ENCODE data around the gene ACOD1. TPM values are rescaled to one million over a fixed set of nuclear protein-coding genes. Genes with fewer than 3 reads are reported as not detected.
"Not testable (repeated sequence)": the region's sequence is repeated elsewhere in the genome, so short reads cannot be mapped to it uniquely, and the experiment has no call there.

Gene ACOD1
- total and polyA plus RNA-seq, 7 experiments from 2014 or later = not detected

DNA sequence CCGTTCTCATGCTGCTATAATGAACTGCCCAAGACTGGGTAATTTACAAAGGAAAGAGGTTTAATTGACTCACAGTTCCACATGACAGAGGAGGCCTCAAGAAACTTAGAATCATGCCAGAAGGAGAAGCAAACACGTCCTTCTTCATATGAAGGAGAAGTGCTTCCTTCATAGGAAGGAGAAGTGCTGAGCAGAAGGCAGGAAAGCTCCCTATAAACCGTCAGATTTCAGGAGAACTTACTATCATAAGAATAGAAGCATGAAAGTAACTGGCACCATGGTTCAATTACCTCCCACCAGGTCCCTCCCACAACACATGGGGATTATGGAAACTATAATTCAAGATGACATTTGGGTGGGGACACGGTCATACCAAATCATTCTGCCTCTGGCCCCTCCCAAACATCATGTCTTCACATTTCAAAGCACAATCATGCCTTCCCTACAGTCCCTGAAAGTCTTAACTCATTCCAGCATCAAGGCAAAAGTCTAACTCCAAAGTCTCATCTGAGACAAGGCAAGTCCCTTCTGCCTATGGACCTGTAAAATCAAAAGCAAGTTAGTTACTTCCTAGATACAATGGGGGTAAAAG is 10.6 kb downstream of the ACOD1 start:
- Histone ChIP-seq H3K4me1 (ENCODE audit: control insufficient read depth in 2 of 2, insufficient read depth in 2 of 2, low read length in 2 of 2) (no peaks in the 10 kb centered on the region), H3K36me3 (ENCODE audit: control insufficient read depth in 2 of 3, insufficient read depth in 3 of 3, low read length in 3 of 3) (no peaks in the 10 kb centered on the region), H3K9me3 (ENCODE audit: control insufficient read depth in 2 of 3, low read length in 3 of 3) (peaks cover 0 to 17% (median 0%) of the 10 kb centered on the region in 3 experiments), H3K27ac (ENCODE audit: low read depth, low read length) (no peak overlapping the region), H3K27me3 (ENCODE audit: control insufficient read depth in 2 of 2, insufficient read depth in 2 of 2, low read length in 2 of 2) (no peaks in the 10 kb centered on the region), H3K4me3 (ENCODE audit: low read length) (no peak overlapping the region)
- Mint-ChIP-seq H3K4me3 (no peak overlapping the region), H3K27ac (no peak overlapping the region), H3K9me3 (peaks cover 11 to 36% (median 22%) of the 10 kb centered on the region in 11 donors), H3K27me3 (peaks cover 0 to 16% (median 6%) of the 10 kb centered on the region in 5 donors), H3K4me1 (no peaks in the 10 kb centered on the region), H3K36me3 (peaks cover 0 to 15% (median 11%) of the 10 kb centered on the region in 5 donors)
- ATAC-seq = no peak
- DNase-seq = no peak
- CTCF ChIA-PET = interaction anchor here (1.2 kb wide), 1 partner anchor 21 kb away, joined by 3 read pairs; no protein-coding TSS in a partner anchor
- intact Hi-C loops (cut with micrococcal nuclease) = no loop called here
- POLR2A ChIA-PET = no interaction called here

DNA sequence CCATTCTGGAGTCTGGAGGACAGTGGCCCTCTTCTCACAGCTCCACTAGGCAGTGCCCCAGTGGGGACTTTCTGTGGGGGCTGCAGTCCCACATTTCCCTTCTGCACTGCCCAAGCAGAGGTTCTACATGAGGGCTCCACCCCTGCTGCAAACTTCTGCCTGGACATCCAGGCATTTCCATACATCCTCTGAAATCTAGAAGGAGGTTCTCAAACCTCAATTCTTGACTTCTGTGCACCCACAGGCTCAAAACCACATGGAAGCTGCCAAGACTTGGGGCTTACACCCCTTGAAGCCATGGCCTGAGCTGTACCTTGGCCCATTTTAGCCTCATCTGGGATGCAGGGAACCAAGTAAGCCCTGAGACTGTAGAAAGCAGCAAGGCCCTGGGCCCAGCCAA is 11.4 kb downstream of the ACOD1 start:
- H3K27me3 ChIP-seq (ENCODE audit: control insufficient read depth in 2 of 2, insufficient read depth in 2 of 2, low read length in 2 of 2); H3K4me3 ChIP-seq (ENCODE audit: low read length); H3K4me3 Mint-ChIP-seq; ATAC-seq; H3K4me1 ChIP-seq (ENCODE audit: control insufficient read depth in 2 of 2, insufficient read depth in 2 of 2, low read length in 2 of 2); intact Hi-C loops (cut with micrococcal nuclease); H3K27ac ChIP-seq (ENCODE audit: low read depth, low read length); DNase-seq; POLR2A ChIA-PET; H3K27ac Mint-ChIP-seq; H3K4me1 Mint-ChIP-seq; H3K36me3 ChIP-seq (ENCODE audit: control insufficient read depth in 2 of 3, insufficient read depth in 3 of 3, low read length in 3 of 3): not testable (repeated sequence)
- Mint-ChIP-seq H3K27me3 (peaks cover 0 to 14% (median 6%) of the 10 kb centered on the region in 5 donors), H3K36me3 (peaks cover 0 to 15% (median 11%) of the 10 kb centered on the region in 5 donors), H3K9me3 (peaks cover 11 to 36% (median 22%) of the 10 kb centered on the region in 11 donors)
- CTCF ChIA-PET = interaction anchor here (1.2 kb wide), 1 partner anchor 20 kb away, joined by 3 read pairs; no protein-coding TSS in a partner anchor
- peaks cover 0 to 17% (median 0%) of the 10 kb centered on the region in 3 experiments for H3K9me3 ChIP-seq (ENCODE audit: control insufficient read depth in 2 of 3, low read length in 3 of 3)

DNA sequence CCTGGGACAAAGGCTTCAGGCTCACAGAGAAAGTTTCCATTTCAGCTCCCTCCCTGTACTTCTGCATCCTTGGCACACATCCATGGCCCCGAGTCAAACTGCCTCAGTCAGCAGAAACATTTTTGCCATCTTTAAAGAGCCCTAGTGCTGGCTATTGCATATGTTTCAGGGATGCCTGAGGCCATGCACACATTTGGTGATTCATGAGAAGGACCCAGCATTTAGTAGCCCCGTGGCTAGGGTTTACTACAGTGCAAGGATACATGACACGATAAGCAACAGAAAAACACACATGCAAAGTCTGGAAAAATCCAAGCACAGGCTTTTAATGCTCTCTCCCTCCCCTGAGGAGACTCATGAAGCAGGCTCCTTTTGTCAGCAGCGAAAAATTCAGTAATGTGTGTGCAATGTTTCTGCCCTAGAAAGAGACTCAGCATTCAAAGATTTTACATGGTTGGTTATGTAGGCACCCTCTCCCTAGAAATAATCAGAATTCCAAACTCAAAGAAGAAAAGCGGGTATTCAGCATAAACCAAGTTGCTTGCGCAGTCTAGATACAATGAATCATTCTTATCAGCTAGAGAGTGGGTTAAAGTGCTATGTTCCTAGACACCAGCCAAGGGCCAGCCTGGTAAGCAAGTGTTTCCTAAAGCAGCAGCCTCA is 17.6 kb downstream of the ACOD1 start:
- Mint-ChIP-seq H3K27ac (no peak overlapping the region), H3K36me3 (peaks cover 0 to 3% (median 0%) of the 10 kb centered on the region in 5 donors), H3K27me3 (peaks cover 0 to 21% (median 9%) of the 10 kb centered on the region in 5 donors), H3K9me3 (peaks cover 0 to 11% (median 6%) of the 10 kb centered on the region in 11 donors), H3K4me1 (no peaks in the 10 kb centered on the region), H3K4me3 (no peak overlapping the region)
- no peak overlapping the region for H3K27ac ChIP-seq (ENCODE audit: low read depth, low read length)
- no peak overlapping the region for H3K4me3 ChIP-seq (ENCODE audit: low read length)
- H3K27me3 ChIP-seq (ENCODE audit: control insufficient read depth in 2 of 2, insufficient read depth in 2 of 2, low read length in 2 of 2) = no peaks in the 10 kb centered on the region
- POLR2A ChIA-PET = no interaction called here
- ATAC-seq (no peak), DNase-seq (no peak)
- no peaks in the 10 kb centered on the region for H3K4me1 ChIP-seq (ENCODE audit: control insufficient read depth in 2 of 2, insufficient read depth in 2 of 2, low read length in 2 of 2)
- H3K9me3 ChIP-seq (ENCODE audit: control insufficient read depth in 2 of 3, low read length in 3 of 3) = peaks cover 0 to 2% (median 0%) of the 10 kb centered on the region in 3 experiments
- no peaks in the 10 kb centered on the region for H3K36me3 ChIP-seq (ENCODE audit: control insufficient read depth in 2 of 3, insufficient read depth in 3 of 3, low read length in 3 of 3)
- CTCF ChIA-PET = no interaction called here
- intact Hi-C loops (cut with micrococcal nuclease) = no loop called here

DNA sequence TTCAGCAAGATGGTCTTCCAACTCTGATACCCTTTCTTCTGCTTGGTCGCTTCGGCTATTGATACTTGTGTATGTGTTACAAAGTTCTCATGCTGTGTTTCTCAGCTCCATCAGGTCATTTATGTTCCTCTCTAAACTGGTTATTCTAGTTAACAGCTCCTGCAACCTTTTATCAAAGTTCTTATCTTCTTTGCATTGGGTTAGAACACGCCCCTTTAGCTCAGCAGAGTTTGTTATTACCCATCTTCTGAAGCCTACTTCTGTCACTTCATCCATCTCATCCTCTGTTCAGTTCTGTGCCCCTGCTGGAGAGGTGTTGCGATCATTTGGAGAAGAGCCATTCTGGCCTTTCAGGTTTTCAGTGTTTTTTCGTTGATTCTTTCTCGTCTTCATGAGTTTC is 18.7 kb downstream of the ACOD1 start:
- H3K9me3 Mint-ChIP-seq = peaks cover 0 to 6% (median 0%) of the 10 kb centered on the region in 11 donors
- Histone ChIP-seq H3K9me3 (ENCODE audit: control insufficient read depth in 2 of 3, low read length in 3 of 3) (no peaks in the 10 kb centered on the region), H3K27me3 (ENCODE audit: control insufficient read depth in 2 of 2, insufficient read depth in 2 of 2, low read length in 2 of 2) (no peaks in the 10 kb centered on the region), H3K36me3 (ENCODE audit: control insufficient read depth in 2 of 3, insufficient read depth in 3 of 3, low read length in 3 of 3) (no peaks in the 10 kb centered on the region), H3K27ac (ENCODE audit: low read depth, low read length) (no peak overlapping the region), H3K4me3 (ENCODE audit: low read length) (no peak overlapping the region), H3K4me1 (ENCODE audit: control insufficient read depth in 2 of 2, insufficient read depth in 2 of 2, low read length in 2 of 2) (no peaks in the 10 kb centered on the region)
- DNase-seq (no peak), ATAC-seq (no peak)
- H3K27me3 Mint-ChIP-seq = peaks cover 4 to 29% (median 11%) of the 10 kb centered on the region in 5 donors
- H3K27ac Mint-ChIP-seq = no peak overlapping the region
- ChIA-PET CTCF (no interaction called here), POLR2A (no interaction called here)
- peaks cover 0 to 3% (median 0%) of the 10 kb centered on the region in 5 donors for H3K36me3 Mint-ChIP-seq
- no peak overlapping the region for H3K4me3 Mint-ChIP-seq
- intact Hi-C loops (cut with micrococcal nuclease) = no loop called here
- H3K4me1 Mint-ChIP-seq = no peaks in the 10 kb centered on the region

DNA sequence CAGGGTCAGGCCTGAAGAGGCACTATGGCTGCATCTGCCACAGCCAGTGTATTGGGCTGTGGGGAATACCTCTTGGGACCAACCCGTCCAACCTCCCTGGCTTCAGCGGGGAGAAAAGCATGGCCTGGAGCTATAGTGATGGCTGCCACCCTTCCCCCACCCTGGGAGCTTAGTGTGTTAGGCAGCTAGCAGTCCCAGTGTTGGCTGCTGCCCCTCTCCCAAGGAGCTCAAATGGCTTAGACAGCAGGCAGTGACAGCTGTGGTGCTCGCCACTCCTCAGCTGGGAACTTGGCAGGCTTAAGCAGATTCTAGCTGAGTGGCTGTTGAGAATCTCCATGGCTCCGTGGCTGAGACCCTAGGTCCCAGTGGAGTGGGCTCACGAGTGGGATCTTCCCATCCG is 19.7 kb downstream of the ACOD1 start:
- ChIA-PET POLR2A (no interaction called here), CTCF (no interaction called here)
- H3K4me1 Mint-ChIP-seq = peaks cover 0 to 3% (median 0%) of the 10 kb centered on the region in 7 donors
- intact Hi-C loops (cut with micrococcal nuclease) = no loop called here
- Histone ChIP-seq H3K4me3 (ENCODE audit: low read length) (no peak overlapping the region), H3K9me3 (ENCODE audit: control insufficient read depth in 2 of 3, low read length in 3 of 3) (no peaks in the 10 kb centered on the region), H3K27me3 (ENCODE audit: control insufficient read depth in 2 of 2, insufficient read depth in 2 of 2, low read length in 2 of 2) (no peaks in the 10 kb centered on the region), H3K4me1 (ENCODE audit: control insufficient read depth in 2 of 2, insufficient read depth in 2 of 2, low read length in 2 of 2) (no peaks in the 10 kb centered on the region), H3K36me3 (ENCODE audit: control insufficient read depth in 2 of 3, insufficient read depth in 3 of 3, low read length in 3 of 3) (no peaks in the 10 kb centered on the region), H3K27ac (ENCODE audit: low read depth, low read length) (no peak overlapping the region)
- H3K36me3 Mint-ChIP-seq = peaks cover 0 to 3% (median 0%) of the 10 kb centered on the region in 5 donors
- no peak overlapping the region for H3K4me3 Mint-ChIP-seq
- no peak for DNase-seq
- no peak for ATAC-seq
- H3K27me3 Mint-ChIP-seq = peaks cover 14 to 32% (median 20%) of the 10 kb centered on the region in 5 donors
- peaks cover 0 to 2% (median 0%) of the 10 kb centered on the region in 11 donors for H3K9me3 Mint-ChIP-seq
- no peak overlapping the region for H3K27ac Mint-ChIP-seq

DNA sequence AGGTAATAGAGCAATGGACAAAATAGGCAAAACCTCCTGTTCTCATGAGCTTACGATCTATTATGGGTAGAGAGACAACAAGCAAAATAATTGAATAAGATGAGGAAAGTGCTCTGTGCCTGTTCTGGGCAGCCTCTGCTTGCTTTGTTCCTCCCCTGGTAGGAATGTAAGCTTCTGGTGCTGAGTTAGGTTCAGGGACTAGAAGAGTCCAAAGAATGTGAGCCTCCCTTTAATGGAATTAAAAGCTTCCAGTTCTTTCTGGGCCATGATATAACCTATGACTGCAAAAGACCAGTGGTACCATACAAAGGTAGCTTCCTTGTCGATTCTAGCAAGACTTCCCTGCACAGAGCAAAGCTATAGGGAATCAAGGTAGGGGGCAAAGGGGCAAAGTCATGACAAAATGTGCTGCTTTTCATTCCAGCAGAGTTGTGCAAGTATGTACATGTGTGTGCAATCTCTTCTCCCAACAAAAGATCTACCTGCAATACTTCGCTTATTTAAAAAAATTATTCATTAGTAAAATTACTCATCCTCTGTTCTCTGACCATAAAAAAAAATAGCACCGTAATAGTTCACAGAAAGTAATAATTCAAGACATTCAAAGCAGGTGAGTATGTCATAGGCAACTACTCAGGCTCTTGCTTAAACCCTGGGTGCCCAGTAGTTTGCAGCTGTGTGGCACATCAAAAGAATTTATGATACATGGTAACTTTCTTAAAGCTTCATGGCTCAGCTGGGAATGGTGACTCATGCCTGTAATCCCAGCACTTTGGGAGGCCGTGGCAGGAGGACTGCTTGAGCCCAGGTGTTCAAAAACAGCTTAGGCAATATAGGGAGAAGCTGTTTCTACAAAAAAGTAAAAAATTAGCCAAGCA is 21.4 kb downstream of the ACOD1 start:
- POLR2A ChIA-PET = interaction anchor here (0.7 to 0.9 kb wide), 2 partner anchors 27 to 84 kb away, joined by 3 read pairs; no protein-coding TSS in a partner anchor
- H3K9me3 ChIP-seq (ENCODE audit: control insufficient read depth in 2 of 3, low read length in 3 of 3) = no peaks in the 10 kb centered on the region
- H3K36me3 ChIP-seq (ENCODE audit: control insufficient read depth in 2 of 3, insufficient read depth in 3 of 3, low read length in 3 of 3) = no peaks in the 10 kb centered on the region
- no peak for DNase-seq
- H3K36me3 Mint-ChIP-seq = peaks cover 0 to 3% (median 0%) of the 10 kb centered on the region in 5 donors
- H3K27me3 Mint-ChIP-seq = peaks cover 20 to 36% (median 30%) of the 10 kb centered on the region in 5 donors
- H3K4me1 ChIP-seq (ENCODE audit: control insufficient read depth in 2 of 2, insufficient read depth in 2 of 2, low read length in 2 of 2) = no peaks in the 10 kb centered on the region
- H3K4me3 Mint-ChIP-seq = no peak overlapping the region
- no peak for ATAC-seq
- intact Hi-C loops (cut with micrococcal nuclease) = no loop called here
- no peak overlapping the region for H3K27ac Mint-ChIP-seq
- no peaks in the 10 kb centered on the region for H3K27me3 ChIP-seq (ENCODE audit: control insufficient read depth in 2 of 2, insufficient read depth in 2 of 2, low read length in 2 of 2)
- CTCF ChIA-PET = no interaction called here
- H3K9me3 Mint-ChIP-seq = peaks cover 0 to 2% (median 0%) of the 10 kb centered on the region in 11 donors
- no peak overlapping the region for H3K4me3 ChIP-seq (ENCODE audit: low read length)
- peaks cover 0 to 3% (median 0%) of the 10 kb centered on the region in 7 donors for H3K4me1 Mint-ChIP-seq
- no peak overlapping the region for H3K27ac ChIP-seq (ENCODE audit: low read depth, low read length)

Measured in naive thymus-derived CD4-positive, alpha-beta T cell (primary cell).